Erythroblast (primary cell): ENCODE results near the gene SAG.

Experiments used
- GATA1 ChIP-seq: IDR thresholded peaks from 2 replicates; pipeline ENCODE4 v1.6.1; 2011; ENCODE audit warnings: low read depth, mild to moderate bottlenecking, control low read depth, low read length, moderate library complexity
- POLR2A ChIP-seq: IDR thresholded peaks from 2 replicates; pipeline ENCODE4 v1.6.1; 2011; ENCODE audit warnings: mild to moderate bottlenecking, low read length

- no peak for TF ChIP-seq POLR2A
- TF ChIP-seq GATA1 = no peak
These were observed 47.0 kb upstream of the SAG start for GRCh38 chr2:233260661-233261060.
